ENCODE data around the gene NEBL. TPM values are rescaled to one million over a fixed set of nuclear protein-coding genes. Genes with fewer than 3 reads are reported as not detected.

NEBL gene
- total RNA-seq, 1 experiment from 2014 or later: 32.3 TPM

DNA sequence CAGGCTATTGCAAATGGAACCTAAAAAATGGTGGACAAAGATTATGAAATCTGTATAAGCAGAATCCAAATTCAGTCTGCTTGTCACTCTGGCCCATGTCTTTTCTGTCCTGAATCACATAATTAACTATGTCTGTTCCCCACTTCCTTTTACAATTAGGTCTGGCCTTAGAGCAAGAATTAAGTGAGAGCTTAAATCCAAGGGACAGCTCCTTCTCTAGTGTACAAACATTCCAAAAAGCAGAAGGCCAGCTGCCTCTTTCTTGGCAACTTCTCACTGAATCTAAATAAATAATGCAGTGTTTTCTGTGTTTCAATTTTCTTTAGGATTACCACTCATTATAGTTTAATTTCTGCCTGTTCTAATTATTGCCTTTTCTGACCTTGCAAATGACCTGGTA lies 39.3 kb upstream of the NEBL start:
- DNase-seq (ENCODE audit: low read depth, low spot score): no peak
- Histone ChIP-seq H3K4me3 (ENCODE audit: low read depth in 2 of 2, low read length in 2 of 2) (no peak overlapping the region), H3K27ac (ENCODE audit: low read length) (no peak overlapping the region), H3K9me3 (ENCODE audit: control insufficient read depth, insufficient read depth, low read depth, low read length) (no peaks in the 10 kb centered on the region), H3K36me3 (ENCODE audit: control insufficient read depth, insufficient read depth, low read length) (no peaks in the 10 kb centered on the region), H3K4me1 (ENCODE audit: control insufficient read depth, insufficient read depth, low read length) (no peaks in the 10 kb centered on the region), H3K27me3 (ENCODE audit: control insufficient read depth, insufficient read depth, low read length) (no peaks in the 10 kb centered on the region)
- no peak for ATAC-seq
- ChIA-PET POLR2A (interaction anchor here (0.8 kb wide), 1 partner anchor 16 kb away, joined by 3 read pairs; no protein-coding TSS in a partner anchor), CTCF (no interaction called here)
- TF ChIP-seq POLR2AphosphoS5 (IDR thresholded peaks at IDR 0.05; ENCODE audit: low read depth, low read length): no peak
- TF ChIP-seq CTCF (IDR thresholded peaks at IDR 0.05): no peak
- no peak for TF ChIP-seq SIN3A (IDR thresholded peaks at IDR 0.05; ENCODE audit: borderline replicate concordance, insufficient read depth, low read depth, low read length)
- no peak for TF ChIP-seq TCF7L2 (IDR thresholded peaks at IDR 0.05; ENCODE audit: low read depth, low read length)
- BruUV-seq (replicated peaks): no TSS peak
- intact Hi-C loops (cut with micrococcal nuclease; ENCODE audit: unreplicated experiment) (no loop called here), in situ Hi-C loops (cut with HindIII; ENCODE audit: low pct_unique_long_range_greater_than_20kb, low sequenced_read_pairs) (no loop called here)

DNA sequence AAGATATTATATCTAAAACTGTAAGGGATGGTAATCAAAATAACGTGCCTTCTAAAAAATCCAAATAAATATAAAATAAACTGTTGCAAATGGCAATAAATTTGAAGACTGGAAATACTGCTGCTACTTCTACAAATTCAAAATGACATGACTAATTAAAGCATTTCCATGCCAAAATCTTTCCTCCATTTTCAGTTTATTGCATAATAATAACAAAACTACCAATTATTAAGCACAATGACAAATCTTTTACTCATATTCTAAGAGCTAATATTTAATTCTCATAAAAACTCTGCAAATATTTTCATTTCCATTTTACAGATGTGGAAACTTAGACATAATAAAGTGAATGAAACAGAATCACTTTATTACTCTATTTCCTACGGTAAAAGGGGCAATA lies 38.8 kb upstream of the NEBL start:
- ChIA-PET CTCF (no interaction called here), POLR2A (no interaction called here)
- no peaks in the 10 kb centered on the region for H3K4me1 ChIP-seq (ENCODE audit: control insufficient read depth, insufficient read depth, low read length)
- TF ChIP-seq SIN3A (IDR thresholded peaks at IDR 0.05; ENCODE audit: borderline replicate concordance, insufficient read depth, low read depth, low read length): no peak
- TF ChIP-seq TCF7L2 (IDR thresholded peaks at IDR 0.05; ENCODE audit: low read depth, low read length): no peak
- TF ChIP-seq CTCF (IDR thresholded peaks at IDR 0.05): no peak
- TF ChIP-seq REST (IDR thresholded peaks at IDR 0.05; ENCODE audit: insufficient read depth in 1 of 2, low read depth in 2 of 2, low read length in 1 of 2): no peak
- no peak for TF ChIP-seq POLR2AphosphoS5 (IDR thresholded peaks at IDR 0.05; ENCODE audit: low read depth, low read length)
- no peak overlapping the region for H3K4me3 ChIP-seq (ENCODE audit: low read depth in 2 of 2, low read length in 2 of 2)
- H3K27me3 ChIP-seq (ENCODE audit: control insufficient read depth, insufficient read depth, low read length): no peaks in the 10 kb centered on the region
- intact Hi-C loops (cut with micrococcal nuclease; ENCODE audit: unreplicated experiment) (no loop called here), in situ Hi-C loops (cut with HindIII; ENCODE audit: low pct_unique_long_range_greater_than_20kb, low sequenced_read_pairs) (no loop called here)
- DNase-seq (ENCODE audit: low read depth, low spot score): no peak
- H3K9me3 ChIP-seq (ENCODE audit: control insufficient read depth, insufficient read depth, low read depth, low read length): no peaks in the 10 kb centered on the region
- H3K36me3 ChIP-seq (ENCODE audit: control insufficient read depth, insufficient read depth, low read length): no peaks in the 10 kb centered on the region
- no peak for ATAC-seq
- no TSS peak for BruUV-seq (replicated peaks)
- H3K27ac ChIP-seq (ENCODE audit: low read length): no peak overlapping the region

All from Panc1 (cell line).